Measurements from ENCODE around the gene TBC1D16.
"Not testable (repeated sequence)": the region's sequence is repeated elsewhere in the genome, so short reads cannot be mapped to it uniquely, and the experiment has no call there.

The TBC1D16 gene

GRCh38 chr17:79971651-79972050 is 64.0 kb downstream of the TBC1D16 start:
- no peak for DNase-seq

- DNase-seq = peak; percentile 10
Observed at GRCh38 chr17:79970576-79971068, 65.0 kb downstream of the TBC1D16 start.

DNA sequence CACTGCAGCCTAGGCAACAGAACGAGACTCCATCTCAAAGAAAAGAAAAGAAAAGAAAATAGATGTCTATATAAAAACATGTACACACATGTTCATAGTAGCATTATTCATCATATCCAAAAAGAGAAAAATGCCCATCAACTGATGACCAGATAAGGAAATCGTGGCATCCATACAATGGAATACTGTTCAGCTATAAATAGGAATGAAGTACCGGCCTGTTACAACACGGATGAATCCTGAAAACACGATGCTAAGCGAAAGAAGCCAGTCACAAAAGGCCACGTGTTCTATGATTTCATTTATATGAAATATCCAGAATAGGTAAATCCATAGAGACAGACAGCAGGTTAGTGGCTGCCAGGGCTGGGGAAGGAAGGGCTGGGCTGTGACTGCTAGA is 65.8 kb downstream of the TBC1D16 start:
- no peak for DNase-seq

- DNase-seq = no peak
Observed at GRCh38 chr17:79968116-79968515, 67.6 kb downstream of the TBC1D16 start.

GRCh38 chr17:79966681-79967080 is 69.0 kb downstream of the TBC1D16 start:
- no peak for DNase-seq

GRCh38 chr17:79965806-79966205 is 69.9 kb downstream of the TBC1D16 start:
- no peak for DNase-seq

GRCh38 chr17:79962467-79962866 is 73.2 kb downstream of the TBC1D16 start:
- not testable (repeated sequence) for DNase-seq

GRCh38 chr17:79961567-79961966 is 74.1 kb downstream of the TBC1D16 start:
- not testable (repeated sequence) for DNase-seq

DNA sequence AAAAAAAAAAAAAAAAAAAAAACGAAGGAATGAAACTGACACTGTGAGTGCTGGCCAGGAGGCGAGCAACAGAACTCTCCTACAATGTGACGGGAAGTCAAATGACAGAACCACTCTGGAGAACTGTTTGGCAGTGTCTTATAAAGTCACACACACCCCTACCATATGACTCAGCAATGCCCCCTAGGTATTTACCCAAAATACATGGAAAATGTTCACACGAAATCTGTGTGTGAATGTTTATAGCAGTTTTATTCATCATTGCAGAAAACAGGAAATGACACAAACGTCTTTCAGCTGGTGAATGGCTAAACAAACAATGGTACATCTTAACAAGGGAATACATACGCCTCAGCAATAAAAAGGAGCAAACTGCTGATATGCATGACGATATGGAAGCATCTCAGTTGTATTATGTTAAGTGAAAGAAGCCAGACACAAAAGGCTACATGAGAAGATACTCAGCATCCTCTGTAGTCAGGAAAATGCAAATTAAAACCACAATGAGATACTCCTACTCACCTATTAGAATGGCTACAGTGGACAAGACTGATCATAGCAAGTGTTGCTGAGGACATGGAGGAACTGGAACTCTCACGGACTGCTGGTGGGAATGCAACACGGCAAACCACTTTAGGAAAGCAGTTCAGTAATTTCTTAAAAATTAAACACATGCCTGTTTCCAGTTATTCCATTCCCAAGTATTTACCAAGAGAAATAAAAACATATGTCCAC is 74.7 kb downstream of the TBC1D16 start:
- no peak for DNase-seq

- DNase-seq = no peak
Observed at GRCh38 chr17:79959042-79959441, 76.6 kb downstream of the TBC1D16 start.

GRCh38 chr17:79956853-79957252 is 78.8 kb downstream of the TBC1D16 start:
- no peak for DNase-seq

DNA sequence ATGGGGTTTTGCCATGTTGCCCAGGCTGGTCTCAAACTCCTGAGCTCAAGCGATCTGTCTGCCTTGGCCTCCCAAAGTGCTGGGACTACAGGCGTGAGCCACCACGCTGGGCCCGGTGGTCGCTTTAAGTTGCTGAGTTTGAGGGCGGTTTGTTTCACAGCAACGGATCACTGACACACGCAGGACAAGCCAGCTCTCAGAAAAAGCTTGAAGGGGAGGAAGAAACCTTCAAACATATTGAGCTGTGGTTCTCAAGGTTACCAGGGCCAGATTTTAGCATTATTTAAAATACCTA is 79.3 kb downstream of the TBC1D16 start:
- not testable (repeated sequence) for DNase-seq

DNA sequence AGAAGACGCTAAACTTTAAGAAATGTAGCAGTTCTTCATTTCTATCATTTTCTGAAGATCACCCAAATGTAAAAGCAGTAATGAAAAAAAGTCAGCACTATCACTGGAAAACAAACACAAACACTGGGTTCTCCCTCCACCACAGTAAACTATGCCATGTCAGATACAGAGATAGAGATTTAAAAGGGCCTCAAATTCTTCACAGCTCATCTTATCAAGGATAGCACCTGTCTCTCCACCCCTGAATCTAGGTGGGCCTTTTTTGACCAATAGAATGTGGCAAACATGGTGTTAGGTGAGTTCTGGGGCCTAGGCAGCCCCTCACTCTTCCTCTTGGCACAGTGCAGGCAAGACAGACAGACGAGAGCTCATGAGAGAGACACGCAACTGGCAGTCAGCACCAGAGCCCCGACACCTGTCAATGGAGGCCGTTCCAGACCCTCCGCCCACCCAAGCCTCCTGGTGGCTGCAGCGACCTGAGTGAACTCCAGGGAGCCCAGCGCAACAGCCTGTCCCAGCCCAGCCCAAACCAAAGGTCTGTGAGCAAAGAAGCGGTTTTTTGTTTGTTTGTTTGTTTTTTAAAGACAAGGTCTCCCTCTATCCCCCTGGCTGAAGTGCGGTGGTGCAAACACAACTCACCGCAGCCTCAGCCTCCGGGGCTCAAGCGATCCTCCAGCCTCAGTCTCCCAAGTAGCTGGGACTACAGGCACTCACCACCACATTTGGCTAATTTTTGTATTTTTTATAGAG is 79.8 kb downstream of the TBC1D16 start:
- no peak for DNase-seq

DNA sequence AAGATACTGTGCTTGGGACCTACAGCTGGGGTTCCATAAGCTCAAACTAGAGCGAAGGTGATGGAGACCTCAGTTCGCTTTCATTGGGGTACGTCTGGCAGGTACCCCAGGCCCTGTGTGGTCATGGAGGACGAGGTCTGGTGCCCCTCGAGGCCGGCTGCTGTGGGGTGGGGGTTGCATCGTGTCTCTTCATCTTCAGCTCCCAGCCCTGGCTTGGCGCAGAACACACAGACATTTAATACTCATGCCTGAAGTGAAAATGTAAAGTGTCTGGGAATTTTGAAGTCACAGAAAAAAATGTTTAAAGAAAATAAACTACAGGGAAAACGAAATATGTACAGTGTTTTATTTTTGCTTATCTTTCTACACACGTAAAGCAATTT is 80.5 kb downstream of the TBC1D16 start:
- DNase-seq = no peak

- DNase-seq = no peak
Observed at GRCh38 chr17:79954281-79955166, 81.1 kb downstream of the TBC1D16 start.

- DNase-seq = no peak
Observed at GRCh38 chr17:79953335-79953734, 82.3 kb downstream of the TBC1D16 start.

- DNase-seq = no peak
Observed at GRCh38 chr17:79952901-79953300, 82.8 kb downstream of the TBC1D16 start.

GRCh38 chr17:79952265-79952877 is 83.3 kb downstream of the TBC1D16 start:
- no peak for DNase-seq

DNA sequence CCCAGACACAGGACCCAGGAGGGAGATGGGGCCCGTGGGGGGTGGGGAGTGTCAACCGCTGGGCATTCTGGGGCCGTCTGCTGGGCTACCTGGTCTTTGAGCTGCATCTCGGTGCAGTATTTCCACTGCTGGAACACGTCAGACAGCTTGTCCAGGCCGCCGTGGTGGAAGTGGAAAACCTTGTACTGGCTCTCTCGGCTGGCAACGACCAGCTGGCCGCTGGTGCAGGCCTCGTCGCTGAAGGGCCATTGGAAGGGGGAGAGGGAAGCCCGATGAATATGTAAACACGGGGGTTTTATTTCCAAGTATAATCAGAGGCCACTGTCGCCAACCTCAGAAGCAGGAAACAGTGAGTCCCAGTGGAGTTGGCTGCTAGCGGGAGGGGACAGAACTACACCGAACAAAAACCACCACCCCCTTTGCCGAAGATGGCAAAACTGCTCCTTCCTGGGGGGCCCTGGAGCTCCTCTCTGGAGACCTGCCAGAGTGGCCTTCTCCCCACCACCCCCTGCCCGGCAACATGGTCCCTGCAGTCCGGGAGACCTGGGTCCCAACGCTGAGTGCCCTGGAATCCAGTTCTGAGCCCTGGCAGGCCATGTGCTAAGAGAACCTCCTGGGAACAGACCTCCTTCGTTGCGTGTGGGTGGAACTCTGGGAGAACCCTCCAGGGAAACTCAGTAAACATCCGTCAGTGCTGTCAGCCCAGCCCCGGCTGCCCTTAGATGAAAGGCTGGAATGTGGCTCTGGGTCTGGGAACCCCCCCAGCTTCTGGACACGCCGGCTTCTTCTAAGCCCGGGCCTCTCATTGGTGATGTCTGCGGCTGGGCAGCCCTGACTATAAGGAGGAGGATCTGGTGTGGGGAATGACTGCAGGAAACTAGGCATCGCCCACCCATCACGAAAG is 84.1 kb downstream of the TBC1D16 start:
- DNase-seq = no peak

GRCh38 chr17:79950751-79951150 is 84.9 kb downstream of the TBC1D16 start:
- DNase-seq = no peak

DNA sequence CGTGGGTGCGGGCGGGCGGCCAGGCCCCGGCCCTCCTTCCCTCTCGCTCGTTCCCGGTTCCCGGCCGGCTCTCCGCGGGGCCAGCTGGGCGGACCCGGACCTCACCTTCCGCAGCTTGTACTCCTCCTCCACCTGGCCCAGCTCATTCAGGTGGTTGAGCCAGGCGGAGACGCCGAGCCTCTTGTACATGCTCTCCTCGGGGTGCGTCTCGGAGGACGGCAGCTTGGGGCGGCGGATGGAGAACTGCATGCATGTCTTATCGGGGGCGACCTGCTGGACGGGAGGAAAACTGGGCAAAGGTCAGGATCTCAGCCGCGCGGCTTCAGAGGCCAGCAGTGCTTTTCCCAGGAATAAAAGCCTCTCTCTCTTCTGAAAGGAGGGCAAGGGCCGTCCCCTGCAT is 85.4 kb downstream of the TBC1D16 start:
- DNase-seq = no peak

GRCh38 chr17:79949656-79950209 is 85.9 kb downstream of the TBC1D16 start:
- DNase-seq = no peak

Data from NCI-H1092 (cell line).